Measurements from ENCODE around the gene WAPL. TPM values are rescaled to one million over a fixed set of nuclear protein-coding genes. Genes with fewer than 3 reads are reported as not detected.
A peak's percentile ranks its signal among the peaks of the same experiment; 100 is the strongest.

The WAPL gene
- polyA plus RNA-seq, 1 of the 3 experiments (the other 2 are of a cell fraction) = 8.7 TPM

DNA sequence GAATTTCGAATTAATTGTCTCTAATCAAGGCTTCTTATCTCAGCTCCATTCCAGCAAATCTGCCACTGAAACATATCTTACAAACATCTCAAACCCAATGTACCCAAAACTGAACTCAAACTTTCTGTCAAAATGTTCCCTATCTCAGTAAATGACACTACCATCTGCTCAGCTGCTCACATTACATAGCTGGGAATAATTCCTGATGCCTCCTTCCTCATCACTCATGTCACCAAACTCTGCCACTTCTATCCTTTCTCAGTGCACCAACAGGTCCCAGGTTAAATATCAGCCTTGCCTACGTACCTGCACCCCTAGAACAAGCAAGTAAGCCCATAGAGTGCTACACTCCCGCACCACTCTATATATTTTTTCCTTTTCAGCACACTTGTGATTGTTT lies 12.4 kb downstream of the WAPL start:
- Histone ChIP-seq H3K4me1 (ENCODE audit: control insufficient read depth in 1 of 2, insufficient read depth in 2 of 2, low read depth in 1 of 2, low read length in 1 of 2) (peaks cover 2 to 17% of the 10 kb centered on the region in 2 experiments; a peak in 3 of 4 replicates), H2AFZ (ENCODE audit: low read depth) (no peak overlapping the region), H3K27me3 (ENCODE audit: insufficient read depth) (no peaks in the 10 kb centered on the region), H3K9me2 (no peaks in the 10 kb centered on the region), H3K9ac (no peak overlapping the region), H3K27ac (ENCODE audit: low read depth in 2 of 2, low read length in 1 of 2) (no peak overlapping the region), H3K4me2 (no peak overlapping the region), H3K36me3 (replicated peaks in 1 of 2; ENCODE audit: control insufficient read depth in 1 of 2, insufficient read depth in 2 of 2, low read length in 1 of 2) (peaks cover 1 to 42% of the 10 kb centered on the region in 2 experiments), H4K20me1 (ENCODE audit: insufficient read depth) (peaks cover 94% of the 10 kb centered on the region), H3F3A (replicated peaks; ENCODE audit: insufficient read depth) (peaks cover 13% of the 10 kb centered on the region), H3K4me3 (ENCODE audit: low read depth in 2 of 2, low read length in 1 of 2) (no peak overlapping the region), H3K79me2 (ENCODE audit: insufficient read depth) (peaks cover 99% of the 10 kb centered on the region), H3K9me3 (no peaks in the 10 kb centered on the region)
- POLR2A ChIA-PET = no interaction called here
- TF ChIP-seq, protein P1, sequence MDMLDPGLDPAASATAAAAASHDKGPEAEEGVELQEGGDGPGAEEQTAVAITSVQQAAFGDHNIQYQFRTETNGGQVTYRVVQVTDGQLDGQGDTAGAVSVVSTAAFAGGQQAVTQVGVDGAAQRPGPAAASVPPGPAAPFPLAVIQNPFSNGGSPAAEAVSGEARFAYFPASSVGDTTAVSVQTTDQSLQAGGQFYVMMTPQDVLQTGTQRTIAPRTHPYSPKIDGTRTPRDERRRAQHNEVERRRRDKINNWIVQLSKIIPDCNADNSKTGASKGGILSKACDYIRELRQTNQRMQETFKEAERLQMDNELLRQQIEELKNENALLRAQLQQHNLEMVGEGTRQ (IDR thresholded peaks at IDR 0.05; ENCODE audit: borderline replicate concordance, low read depth, low read length) = no peak
- TF ChIP-seq TCF12 (IDR thresholded peaks at IDR 0.05) (no peak), ZBTB33 (IDR thresholded peaks at IDR 0.05; ENCODE audit: borderline replicate concordance, low read depth) (no peak)
- 93% methylated on average over 3 of the region's 3 CpGs for WGBS (ENCODE audit: low lambda C conversion rate)
- no peak for DNase-seq
- CTCF ChIA-PET = no interaction called here

- Histone ChIP-seq H3F3A (replicated peaks; ENCODE audit: insufficient read depth) (peaks cover 13% of the 10 kb centered on the region), H2AFZ (ENCODE audit: low read depth) (no peak overlapping the region), H3K36me3 (replicated peaks in 1 of 2; ENCODE audit: control insufficient read depth in 1 of 2, insufficient read depth in 2 of 2, low read length in 1 of 2) (peaks cover 0 to 37% of the 10 kb centered on the region in 2 experiments), H3K27me3 (ENCODE audit: insufficient read depth) (no peaks in the 10 kb centered on the region), H3K4me1 (ENCODE audit: control insufficient read depth in 1 of 2, insufficient read depth in 2 of 2, low read depth in 1 of 2, low read length in 1 of 2) (peaks cover 2 to 17% of the 10 kb centered on the region in 2 experiments; a peak in 3 of 4 replicates), H3K9me3 (no peaks in the 10 kb centered on the region), H4K20me1 (ENCODE audit: insufficient read depth) (peaks cover 92% of the 10 kb centered on the region), H3K27ac (ENCODE audit: low read depth in 2 of 2, low read length in 1 of 2) (peak overlapping the region in 1 of 2 experiments; percentile 55; a peak in 2 of 4 replicates), H3K4me2 (no peak overlapping the region), H3K79me2 (ENCODE audit: insufficient read depth) (peaks cover 99% of the 10 kb centered on the region), H3K9me2 (no peaks in the 10 kb centered on the region), H3K9ac (no peak overlapping the region), H3K4me3 (ENCODE audit: low read depth in 2 of 2, low read length in 1 of 2) (no peak overlapping the region)
- CTCF ChIA-PET = interaction anchor here (0.8 kb wide), 1 partner anchor 108 kb away, joined by 3 read pairs; no protein-coding TSS in a partner anchor
- no peak for TF ChIP-seq SIN3A (IDR thresholded peaks at IDR 0.05; ENCODE audit: borderline replicate concordance, low read depth, low read length)
- no peak for TF ChIP-seq FOXM1 (IDR thresholded peaks at IDR 0.05; ENCODE audit: low read depth)
- no peak for TF ChIP-seq RFX5 (IDR thresholded peaks at IDR 0.05; ENCODE audit: low read length)
- TF ChIP-seq FOSL2 (IDR thresholded peaks at IDR 0.05; ENCODE audit: borderline replicate concordance, low read depth) = no peak
- no peak for TF ChIP-seq NFIC (IDR thresholded peaks at IDR 0.05; ENCODE audit: borderline replicate concordance)
- no peak for TF ChIP-seq EZH2phosphoT487 (IDR thresholded peaks at IDR 0.05; ENCODE audit: borderline replicate concordance, low read depth)
- TF ChIP-seq RAD21 (IDR thresholded peaks at IDR 0.05; ENCODE audit: low read length) = no peak
- TF ChIP-seq, protein P1 (IDR thresholded peaks at IDR 0.05; ENCODE audit: borderline replicate concordance, low read depth, low read length) = no peak
- TF ChIP-seq CTCF (IDR thresholded peaks at IDR 0.05) = no peak
- no peak for TF ChIP-seq IRF3 (IDR thresholded peaks at IDR 0.05; ENCODE audit: low read depth, low read length)
- no peak for TF ChIP-seq NRF1 (IDR thresholded peaks at IDR 0.05; ENCODE audit: low read depth, low read length)
- DNase-seq = no peak
- 95% methylated on average over 6 of the region's 6 CpGs for WGBS (ENCODE audit: low lambda C conversion rate)
- POLR2A ChIA-PET = no interaction called here
These were observed 13.4 kb downstream of the WAPL start for GRCh38 chr10:86508217-86508616.
